ENCODE data around the gene ZBTB49. TPM values are rescaled to one million over a fixed set of nuclear protein-coding genes. Genes with fewer than 3 reads are reported as not detected.
A peak's percentile ranks its signal among the peaks of the same experiment; 100 is the strongest.

Gene ZBTB49
- total and polyA plus RNA-seq, 2 of the 4 experiments (the other 2 are of a cell fraction): 3.2 to 4.8 TPM

- no peak overlapping the region for H3K56ac ChIP-seq (ENCODE audit: extremely low read depth, insufficient read depth, low read length)
- H2BK120ac ChIP-seq (ENCODE audit: low read depth, low read length): no peak overlapping the region
- H2AK9ac ChIP-seq (replicated peaks; ENCODE audit: low read depth, low read length, poor library complexity): no peak overlapping the region
- H3K18ac ChIP-seq (ENCODE audit: low read depth, low read length): no peak overlapping the region
- no CpG with 5 or more reads among the region's 6 CpGs for WGBS, 2 experiments (ENCODE audit: extremely low coverage in 2 of 2, insufficient read length in 1 of 2)
- H2AK5ac ChIP-seq (ENCODE audit: low read depth, low read length): no peak overlapping the region
- no peak overlapping the region for H3K23ac ChIP-seq (ENCODE audit: low read depth, low read length)
- H3K4ac ChIP-seq (ENCODE audit: low read depth, low read length): no peak overlapping the region
- peaks cover 1% of the 10 kb centered on the region; the same call in 1 of the 2 replicates for H3K4me1 ChIP-seq (ENCODE audit: control insufficient read depth, insufficient read depth, low read length)
- no peak overlapping the region for H3K27ac ChIP-seq (ENCODE audit: insufficient read depth, low read length)
- TF ChIP-seq SMC3 (IDR thresholded peaks at IDR 0.05; ENCODE audit: low read depth, low read length): peak; percentile 45
- TF ChIP-seq RFX5 (IDR thresholded peaks at IDR 0.05; ENCODE audit: low read depth, low read length): no peak
- TF ChIP-seq MAZ (IDR thresholded peaks at IDR 0.05; ENCODE audit: borderline replicate concordance, low read depth, low read length): no peak
- TF ChIP-seq POLR2A (IDR thresholded peaks at IDR 0.05; ENCODE audit: low read depth, low read length): no peak
- peak; percentile 59 for TF ChIP-seq CTCF (conservative IDR thresholded peaks at IDR 0.05; ENCODE audit: low read depth, low read length)
- peak; percentile 60 for TF ChIP-seq RAD21 (IDR thresholded peaks at IDR 0.05; ENCODE audit: low read length)
- TF ChIP-seq CEBPB (IDR thresholded peaks at IDR 0.05; ENCODE audit: low read depth, low read length): no peak
- no peak for TF ChIP-seq RCOR1 (IDR thresholded peaks at IDR 0.05; ENCODE audit: insufficient replicate concordance, low read length)
- no peak for TF ChIP-seq NFE2L2 (IDR thresholded peaks at IDR 0.05; ENCODE audit: low read depth, low read length)
- TF ChIP-seq USF2 (IDR thresholded peaks at IDR 0.05; ENCODE audit: low read depth, low read length): no peak
- no peak for TF ChIP-seq MAFK (IDR thresholded peaks at IDR 0.05; ENCODE audit: low read depth, low read length)
- no peak overlapping the region for H3K14ac ChIP-seq (replicated peaks; ENCODE audit: low read depth, low read length)
- no peaks in the 10 kb centered on the region for H3K36me3 ChIP-seq (ENCODE audit: control insufficient read depth, insufficient read depth, low read length)
- H3K27me3 ChIP-seq (ENCODE audit: control insufficient read depth, insufficient read depth, low read length): peaks cover 15% of the 10 kb centered on the region
- ATAC-seq (ENCODE audit: low read depth) (peak; percentile 94), DNase-seq (peak; percentile 63)
- H3K9me1 ChIP-seq (ENCODE audit: insufficient read depth, low read length): no peaks in the 10 kb centered on the region
- H4K8ac ChIP-seq (ENCODE audit: low read depth in 2 of 2, low read length in 2 of 2): no peak overlapping the region
- no peak overlapping the region for H3K4me2 ChIP-seq (ENCODE audit: low read depth, low read length)
- CTCF ChIA-PET: interaction anchor here (0.5 to 2.8 kb wide), 17 partner anchors 8 to 179 kb away, joined by 3 to 19 read pairs (median 4); partner anchors contain the start of genes LYAR, TMEM128 and ZBTB49
- intact Hi-C loops (cut with micrococcal nuclease) (loop anchor here (1.0 to 2.0 kb wide), 2 partner anchors 73 to 171 kb away; no protein-coding TSS in a partner anchor), dilution Hi-C loops (cut with HindIII; ENCODE audit: low sequenced_read_pairs, unreplicated experiment) (no loop called here), in situ Hi-C loops (cut with MboI; ENCODE audit: low sequenced_read_pairs) (no loop called here)
- no peaks in the 10 kb centered on the region for H3K9me3 ChIP-seq (ENCODE audit: control insufficient read depth, insufficient read depth, low read length)
- H4K91ac ChIP-seq (ENCODE audit: insufficient read depth, low read depth, low read length): no peak overlapping the region
- H4K5ac ChIP-seq (ENCODE audit: low read depth, low read length): no peak overlapping the region
- no peaks in the 10 kb centered on the region for H3K79me1 ChIP-seq (ENCODE audit: low read depth in 1 of 2, low read length in 2 of 2)
- no TSS peak for BruUV-seq (replicated peaks)
- no peak overlapping the region for H3K9ac ChIP-seq (ENCODE audit: low read depth, low read length)
- no peak overlapping the region for H2AFZ ChIP-seq (replicated peaks; ENCODE audit: low read length, poor library complexity)
- no peak overlapping the region for H2BK5ac ChIP-seq (ENCODE audit: low read depth, low read length, poor library complexity, severe bottlenecking)
- no peak overlapping the region for H2BK20ac ChIP-seq (ENCODE audit: low read depth, low read length)
- no peak overlapping the region for H3K4me3 ChIP-seq (ENCODE audit: insufficient read depth, low read depth, low read length)
- POLR2A ChIA-PET (ENCODE audit: unreplicated experiment): interaction anchor here (0.6 kb wide), 1 partner anchor 146 kb away, joined by 3 read pairs; no protein-coding TSS in a partner anchor
- no peaks in the 10 kb centered on the region for H4K20me1 ChIP-seq (ENCODE audit: insufficient read depth, low read length)
- no peak overlapping the region for H2BK15ac ChIP-seq (ENCODE audit: low read depth, low read length)
These were observed 29.8 kb upstream of the ZBTB49 start for GRCh38 chr4:4260185-4260751.

All from IMR-90 (cell line).